Non-pigmented ciliary epithelial cell (primary cell): ENCODE results near the gene CHMP2A.
"Not testable (repeated sequence)": the region's sequence is repeated elsewhere in the genome, so short reads cannot be mapped to it uniquely, and the experiment has no call there.

Source experiments
- DNase-seq: peaks from one replicate; pipeline ENCODE4 v3.0.0-alpha.2; 2010; ENCODE audit warnings: low read depth

Gene CHMP2A

DNA sequence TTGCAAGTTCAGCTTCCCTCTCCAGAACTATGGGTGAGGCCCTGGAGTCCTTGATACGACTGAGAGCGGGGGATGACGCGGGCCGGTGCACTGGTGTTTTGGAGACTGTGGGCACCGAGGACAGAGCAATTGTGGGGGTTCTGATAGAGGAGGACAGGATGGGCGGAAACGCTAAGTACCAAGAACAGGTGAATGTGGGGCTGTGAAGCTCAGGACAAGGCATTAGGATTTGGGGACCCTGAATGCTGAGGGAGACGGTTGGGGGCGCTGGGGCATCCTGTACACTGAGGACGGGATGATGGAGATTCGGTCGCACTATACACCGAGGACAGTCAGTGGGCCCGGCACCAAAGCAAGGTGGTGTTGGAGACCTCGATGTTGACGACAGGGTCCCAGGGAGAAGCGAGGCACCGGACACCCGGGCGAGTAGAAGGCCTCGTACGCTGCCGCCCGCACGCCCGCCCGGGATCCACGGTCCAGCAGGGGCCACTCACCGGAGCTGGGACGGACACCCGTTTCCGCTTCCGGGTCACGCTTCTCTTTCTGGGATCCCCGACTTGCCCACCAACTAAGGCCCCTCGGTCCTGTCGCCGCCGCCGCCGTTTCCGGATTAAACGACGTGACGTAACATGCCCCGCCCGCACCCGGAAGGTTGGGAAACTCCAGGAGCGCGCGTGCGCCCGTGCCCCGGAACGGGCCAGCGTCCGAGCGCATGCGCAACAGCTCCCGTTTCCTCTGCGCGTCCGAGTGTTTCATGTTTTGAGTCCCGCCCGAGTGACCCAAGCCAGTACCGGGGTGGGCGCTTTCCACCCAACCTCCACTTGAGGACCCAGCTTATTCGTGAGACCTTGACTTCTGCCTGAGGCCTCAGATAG is at the start of gene CHMP2A:
CHMP2A (minus strand) TSS at position 612 of the 875 bp plus-strand sequence. CDS start 893 bp downstream, outside the sequence.
- peak; percentile 72 for DNase-seq

DNA sequence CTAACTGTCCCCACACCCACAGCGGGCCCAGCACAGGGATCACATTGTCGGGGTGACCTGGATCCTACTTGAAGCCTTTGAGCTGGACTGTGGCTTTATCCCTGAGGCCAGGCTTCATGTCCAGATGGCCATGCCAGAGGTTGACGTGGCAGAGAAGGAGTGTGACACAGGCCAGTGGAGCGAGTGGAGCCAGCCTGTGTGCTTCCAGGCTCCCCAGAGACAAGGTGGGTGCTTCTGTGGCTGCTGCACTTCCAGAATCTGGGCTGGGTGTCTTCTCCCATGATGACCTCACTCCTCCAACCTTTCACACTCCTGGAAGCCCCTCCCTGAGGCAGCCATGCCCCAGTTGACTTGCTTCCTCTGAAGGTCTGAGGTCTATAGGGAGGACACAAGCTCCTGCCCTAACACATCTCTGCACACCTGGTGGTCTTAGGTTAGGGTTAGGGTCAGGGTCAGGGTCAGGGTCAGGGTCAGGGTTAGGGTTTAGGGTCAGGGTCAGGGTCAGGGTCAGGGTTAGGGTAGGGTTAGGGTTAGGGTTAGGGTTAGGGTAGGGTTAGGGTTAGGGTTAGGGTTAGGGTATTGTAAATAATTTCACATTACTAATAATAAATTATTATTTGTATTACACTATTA is 31.3 kb upstream of the CHMP2A start:
- no peak for DNase-seq

DNA sequence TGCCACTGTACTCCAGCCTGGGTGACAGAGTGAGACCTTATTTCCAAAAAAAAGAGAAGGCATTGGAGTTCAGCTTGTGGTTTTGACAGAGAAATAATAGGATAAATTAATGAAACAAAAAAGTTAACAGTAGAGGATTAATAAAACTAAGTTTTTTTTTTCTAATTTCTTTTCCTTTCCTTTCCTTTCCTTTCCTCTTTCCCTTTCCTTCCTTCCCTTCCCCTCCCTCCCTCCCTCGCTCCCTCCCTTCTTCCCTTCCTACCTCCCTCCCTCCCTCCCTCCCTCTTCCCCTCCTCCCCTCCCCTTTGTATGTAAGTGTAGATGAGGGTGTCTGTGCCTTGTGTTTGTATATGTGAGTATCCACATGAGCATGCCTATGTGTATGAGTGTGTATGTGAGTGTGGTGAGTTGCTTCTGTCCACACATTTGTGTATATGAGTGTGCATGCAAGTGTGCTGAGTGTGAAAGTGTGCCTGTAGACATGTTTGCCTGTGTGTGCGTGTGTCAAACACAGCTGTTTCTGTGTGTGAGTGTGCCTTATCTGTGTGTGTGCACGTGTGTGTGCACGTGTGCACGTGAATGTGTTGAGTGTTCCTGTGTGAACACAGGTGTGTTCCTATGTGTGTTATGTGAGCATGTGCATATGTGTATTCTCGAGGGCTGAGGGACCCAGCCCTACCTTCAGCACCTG is 30.7 kb upstream of the CHMP2A start:
- no peak for DNase-seq

DNA sequence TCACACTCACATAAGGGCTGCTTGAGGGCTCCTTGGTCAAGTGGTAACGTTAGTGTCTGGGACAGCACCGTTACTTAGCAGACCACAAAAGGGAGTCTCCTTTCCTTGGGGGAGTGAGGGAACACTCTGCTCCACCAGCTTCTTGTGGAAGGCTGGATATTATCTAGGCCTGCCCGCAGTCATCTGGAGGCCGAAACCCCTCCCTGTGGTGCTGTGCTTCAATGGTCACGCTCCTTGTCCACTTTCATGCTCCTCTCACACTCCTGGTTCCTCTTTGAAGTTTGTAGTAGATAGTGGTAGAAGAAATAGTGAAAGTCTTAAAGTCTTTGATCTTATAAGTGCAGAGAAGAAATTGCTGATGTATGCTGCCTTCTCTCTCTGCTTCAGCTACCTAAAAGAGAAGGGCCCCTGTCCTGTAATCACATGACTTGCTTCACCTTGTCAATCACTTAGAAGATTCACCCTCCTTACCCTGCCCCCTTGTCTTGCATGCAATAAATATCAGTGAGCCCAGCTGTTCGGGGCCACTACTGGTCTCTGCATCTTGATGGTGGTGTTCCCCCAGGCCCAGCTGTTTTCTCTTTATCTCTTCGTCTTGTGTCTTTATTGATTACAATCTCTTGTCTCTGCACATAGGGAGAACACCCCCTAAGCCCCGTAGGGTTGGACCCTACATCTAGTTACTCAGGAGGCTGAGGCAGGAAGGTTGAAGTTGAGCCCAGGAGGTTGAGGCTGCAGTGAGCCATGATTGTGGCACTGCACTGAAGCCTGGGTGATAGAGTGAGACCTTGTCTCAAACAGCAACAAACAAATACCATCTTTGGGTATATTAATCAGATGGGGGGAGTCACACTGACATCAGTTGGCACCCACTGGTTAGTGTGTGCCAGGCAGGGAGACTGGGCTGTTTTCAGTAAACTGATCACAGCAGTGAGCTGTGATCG is 29.9 kb upstream of the CHMP2A start:
- no peak for DNase-seq

GRCh38 chr19:58582985-58583384 is 28.1 kb upstream of the CHMP2A start:
- DNase-seq, result no peak

DNA sequence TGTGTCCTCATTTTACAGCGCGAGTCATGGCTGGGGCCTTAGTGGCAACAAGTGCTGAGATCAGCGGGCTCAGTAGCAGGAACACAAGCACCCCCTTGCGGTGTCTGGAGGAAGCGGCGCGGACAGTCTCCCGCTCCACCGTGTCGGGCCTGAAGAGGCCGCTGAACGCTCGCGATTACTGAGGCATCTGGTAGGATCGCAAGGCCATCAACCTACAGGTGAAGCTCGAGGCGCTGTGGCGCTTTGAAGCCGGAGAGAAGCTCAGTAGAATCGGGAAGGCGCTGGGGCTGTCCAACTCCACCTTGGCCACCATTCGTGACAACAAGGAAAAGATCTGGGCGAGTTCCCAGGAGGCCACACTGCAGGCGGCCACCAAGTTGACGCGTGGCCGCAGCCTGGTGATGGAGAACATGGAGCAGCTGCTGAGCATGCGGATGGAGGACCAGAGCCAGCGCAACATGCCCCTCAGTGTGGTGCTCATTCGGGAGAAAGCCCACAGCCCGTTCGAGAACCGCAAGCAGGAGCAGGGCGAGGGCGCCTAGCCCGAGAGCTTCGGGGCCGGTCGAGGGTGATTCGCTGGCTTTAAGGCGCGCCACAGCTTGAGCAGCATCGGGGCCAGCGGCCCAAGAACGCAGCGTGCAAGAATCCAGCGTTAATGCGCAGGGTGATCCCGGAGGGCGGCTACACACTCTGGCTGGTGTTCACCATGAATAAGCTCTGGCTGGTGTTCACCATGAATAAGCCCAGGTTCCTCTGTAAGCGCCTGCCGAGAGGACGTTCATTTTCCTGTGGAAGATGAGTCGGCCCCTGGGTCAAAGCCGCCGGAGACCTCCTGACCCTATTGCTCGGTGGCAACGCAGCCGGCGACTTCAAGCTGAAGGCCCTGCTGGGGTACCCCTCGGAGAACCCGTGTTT is 26.6 kb upstream of the CHMP2A start:
- DNase-seq, result no peak

DNA sequence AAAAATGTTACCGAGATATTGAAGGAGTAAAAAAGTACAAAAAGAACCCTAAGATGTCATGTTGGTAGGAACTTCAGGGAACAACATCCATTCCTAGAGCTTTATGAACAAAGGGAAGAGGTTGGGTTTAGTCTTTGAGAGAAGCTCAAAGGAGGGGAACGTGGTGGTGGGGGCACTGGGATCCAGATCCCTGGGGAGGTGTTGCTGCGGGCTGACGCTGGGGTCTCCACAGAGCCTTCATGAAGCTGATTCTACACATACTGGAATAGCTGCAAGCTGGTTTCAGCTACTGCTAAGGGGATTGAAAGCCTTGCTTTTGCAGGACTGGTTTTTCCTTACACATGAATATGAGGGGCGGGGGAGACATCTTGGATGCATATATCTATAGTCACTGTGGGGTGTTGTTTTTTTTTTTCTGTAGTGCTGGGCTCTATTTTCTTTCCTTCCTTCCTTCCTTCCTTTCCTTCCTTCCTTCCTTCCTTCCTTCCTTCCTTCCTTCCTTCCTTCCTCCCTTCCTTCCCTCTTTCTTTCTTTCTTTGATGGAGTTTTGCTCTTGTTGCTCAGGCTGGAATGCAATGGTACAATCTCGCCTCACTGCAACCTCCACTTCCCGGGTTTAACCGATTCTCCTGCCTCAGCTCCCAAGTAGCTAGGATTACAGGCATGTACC is 24.7 kb upstream of the CHMP2A start:
- no peak for DNase-seq

- DNase-seq, result no peak
These were observed 23.4 kb upstream of the CHMP2A start for GRCh38 chr19:58578012-58578925.

GRCh38 chr19:58577581-58577980 is 22.7 kb upstream of the CHMP2A start:
- not testable (repeated sequence) for DNase-seq

DNA sequence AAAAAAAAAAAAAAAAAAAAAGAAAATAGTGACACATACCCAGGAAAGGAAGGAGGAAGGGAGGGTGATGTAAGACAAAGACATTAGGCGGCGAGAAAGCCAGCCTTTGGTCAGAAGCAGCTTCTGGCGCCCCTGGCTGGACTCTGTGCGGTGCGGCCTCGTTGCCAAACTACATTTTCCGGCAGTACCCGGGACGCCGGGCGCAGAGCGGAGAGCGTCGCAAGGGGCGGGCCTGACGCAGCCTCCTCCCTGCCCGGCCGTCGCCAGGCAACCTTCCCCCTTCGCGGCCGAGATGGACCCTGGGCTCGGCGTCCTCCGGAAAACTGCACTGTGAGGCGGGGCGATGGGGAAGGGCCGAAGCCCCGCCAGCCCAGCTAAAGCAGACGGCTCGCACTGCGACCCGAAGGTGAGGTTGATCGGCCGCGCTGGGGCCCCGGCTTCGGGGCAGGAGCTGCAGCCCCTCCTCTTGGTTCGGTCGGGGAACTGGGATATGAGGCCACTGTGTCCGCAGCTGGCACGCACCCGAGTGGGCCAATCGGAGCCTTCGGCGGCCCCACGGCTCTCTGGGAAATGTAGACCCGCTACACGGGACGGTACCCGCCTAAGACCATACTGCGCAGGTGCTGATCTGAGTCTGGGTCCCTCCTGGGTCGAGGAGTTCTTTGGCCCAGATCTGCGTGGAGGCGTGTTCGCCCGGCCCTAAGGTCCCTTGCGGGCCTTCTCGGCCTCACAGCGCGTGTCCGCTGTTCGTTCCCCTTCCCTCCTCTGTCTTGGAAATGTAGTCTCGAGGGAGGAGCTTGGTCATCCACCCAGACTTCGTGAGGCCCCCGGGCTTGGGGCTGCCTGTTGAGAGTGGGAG is 20.5 kb upstream of the CHMP2A start:
- DNase-seq, result no peak

DNA sequence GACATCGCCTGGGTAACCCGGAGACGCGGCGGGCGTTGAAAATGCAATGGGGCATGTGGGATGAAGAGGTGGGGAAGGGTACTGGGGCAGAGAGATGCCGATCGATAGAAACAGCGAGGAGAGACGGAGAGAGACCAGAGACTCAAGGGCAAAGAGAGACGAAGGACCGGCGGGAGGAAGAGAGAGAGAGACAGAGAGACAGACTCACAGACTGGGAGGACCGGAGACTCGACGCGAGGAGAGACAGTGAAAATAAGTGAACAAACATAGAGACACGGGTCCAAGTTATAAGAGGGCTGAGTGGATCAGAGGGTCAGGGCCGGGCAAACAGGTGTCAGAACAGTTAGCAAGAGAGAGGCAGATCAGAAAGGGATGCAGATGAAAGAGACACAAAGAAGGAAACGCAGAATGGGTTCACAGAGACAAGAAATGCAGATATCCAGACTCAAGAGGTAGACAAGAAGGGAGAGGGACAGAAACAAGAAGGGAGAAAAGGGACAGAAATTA is 18.8 kb upstream of the CHMP2A start:
- DNase-seq, result no peak

DNA sequence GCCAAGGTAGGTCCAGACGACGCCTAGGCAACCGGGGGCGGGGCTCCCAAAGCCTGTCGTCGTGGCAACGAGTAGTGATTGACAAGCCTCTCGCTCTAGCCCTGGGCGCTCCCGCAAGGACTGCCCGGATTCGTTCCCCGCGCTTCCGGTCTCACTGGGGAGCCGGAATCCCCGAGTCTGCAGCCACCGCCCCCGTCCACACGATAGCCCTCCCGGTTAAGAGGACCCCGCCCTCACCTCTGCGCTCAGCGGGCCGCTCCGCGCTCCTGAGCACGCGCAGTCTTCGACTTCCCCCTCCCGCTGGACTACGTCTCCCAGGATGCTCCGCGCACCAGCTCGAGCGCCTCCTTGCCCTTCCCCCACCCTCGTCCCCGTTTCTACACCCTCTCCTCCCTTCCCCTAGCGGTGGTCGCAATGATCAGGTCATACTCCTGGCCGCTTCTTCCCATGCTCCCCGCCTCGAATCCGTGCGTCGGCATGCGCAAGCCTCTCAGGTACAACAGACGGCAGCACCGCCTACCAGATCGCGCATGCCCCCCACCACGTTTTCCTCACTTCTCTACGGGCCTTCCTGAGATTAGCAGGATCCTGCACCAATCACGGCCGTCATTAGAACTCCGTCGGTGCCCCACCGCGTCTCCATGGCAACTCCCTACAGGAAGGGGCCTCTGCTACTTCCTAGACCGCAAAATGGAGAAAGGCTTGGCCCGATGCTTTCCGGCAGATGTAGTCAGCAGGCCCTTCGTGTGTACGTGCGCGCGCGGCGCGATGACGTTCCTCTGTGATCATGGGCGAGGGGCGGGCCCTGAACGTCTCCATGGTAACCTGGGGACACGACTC is 18.1 kb upstream of the CHMP2A start, which contains the start of gene MZF1:
MZF1 (minus strand) TSS at position 518 of the 840 bp plus-strand sequence. CDS start 1,946 bp downstream, outside the sequence.
- DNase-seq, result peak; percentile 100

DNA sequence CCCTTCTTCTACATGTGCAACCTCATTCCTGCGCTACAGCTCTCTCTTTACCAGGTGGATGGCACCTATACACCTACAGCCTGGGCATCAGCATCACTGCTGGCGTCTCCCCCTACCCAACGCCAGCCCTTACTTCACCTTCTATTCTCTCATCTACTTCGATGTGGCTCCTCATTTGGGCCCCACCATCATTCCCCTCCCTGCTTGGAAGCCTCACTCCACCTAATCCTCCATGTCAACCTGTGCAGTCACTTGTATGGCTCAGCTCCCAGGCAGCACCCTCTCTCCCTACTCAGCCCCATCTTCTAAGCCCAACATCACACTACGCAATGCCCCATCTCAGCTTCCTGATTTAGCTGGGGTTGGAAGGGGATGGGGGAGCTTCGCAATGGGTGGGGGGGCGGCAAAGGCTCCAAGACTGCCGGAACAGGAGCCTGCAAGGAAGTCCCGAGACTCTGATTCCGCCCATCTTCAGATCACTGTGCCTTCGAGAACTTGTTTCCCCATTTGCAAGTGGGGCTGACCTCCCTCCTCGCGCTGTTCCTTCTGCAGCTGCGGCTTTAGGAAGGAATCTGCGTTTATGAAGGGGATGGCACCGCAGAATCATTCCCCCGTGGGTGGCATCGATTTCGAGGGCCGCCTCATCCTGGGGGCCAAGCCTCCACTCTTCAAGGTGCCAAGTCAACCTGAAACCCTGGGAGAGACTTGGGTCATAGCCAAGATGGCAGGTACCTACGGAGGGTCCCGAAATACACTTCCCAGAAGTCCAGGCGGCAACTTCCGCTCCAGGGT is 17.3 kb upstream of the CHMP2A start:
- no peak for DNase-seq

GRCh38 chr19:58571575-58571947 is 16.7 kb upstream of the CHMP2A start:
- DNase-seq, result no peak

GRCh38 chr19:58570770-58571574 is 16.1 kb upstream of the CHMP2A start:
- DNase-seq, result no peak
